HG02870 (cell line): ENCODE data around the gene DHCR24.

Experiments used
- ATAC-seq: cut with Tn5 transposase; IDR thresholded peaks from one replicate; pipeline ENCODE4 v1.9.1; 2021; ENCODE audit warnings: mild to moderate bottlenecking, moderate library complexity; ENCODE audit not compliant: unreplicated experiment

The DHCR24 gene

GRCh38 chr1:54846716-54847284, 40.2 kb downstream of the DHCR24 start:
- no peak for ATAC-seq

GRCh38 chr1:54846301-54846700, 40.7 kb downstream of the DHCR24 start:
- ATAC-seq: no peak

GRCh38 chr1:54845772-54846171, 41.2 kb downstream of the DHCR24 start:
- ATAC-seq: no peak

- no peak for ATAC-seq
Measured at GRCh38 chr1:54844564-54844963, 42.4 kb downstream of the DHCR24 start.

DNA sequence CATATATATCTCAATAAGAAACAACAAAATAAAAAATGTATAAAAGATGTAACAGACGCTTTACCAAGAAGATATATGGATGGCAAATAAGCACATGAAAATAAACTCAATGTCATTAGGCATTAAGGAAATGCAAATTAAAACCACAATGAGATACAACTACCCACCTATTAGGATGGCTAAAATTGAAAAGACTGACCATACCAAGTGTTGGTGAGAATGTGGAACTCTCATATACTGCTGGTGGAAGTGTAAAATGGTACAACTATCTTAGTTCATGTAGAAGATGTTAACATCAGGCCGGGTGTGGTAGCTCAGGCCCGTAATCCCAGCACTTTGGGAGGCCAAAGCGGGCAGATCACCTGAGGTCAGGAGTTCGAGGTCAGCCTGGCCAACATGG, 43.5 kb downstream of the DHCR24 start:
- no peak for ATAC-seq

GRCh38 chr1:54842963-54843362, 44.0 kb downstream of the DHCR24 start:
- ATAC-seq: no peak

GRCh38 chr1:54842206-54842915, 44.6 kb downstream of the DHCR24 start:
- ATAC-seq: no peak

DNA sequence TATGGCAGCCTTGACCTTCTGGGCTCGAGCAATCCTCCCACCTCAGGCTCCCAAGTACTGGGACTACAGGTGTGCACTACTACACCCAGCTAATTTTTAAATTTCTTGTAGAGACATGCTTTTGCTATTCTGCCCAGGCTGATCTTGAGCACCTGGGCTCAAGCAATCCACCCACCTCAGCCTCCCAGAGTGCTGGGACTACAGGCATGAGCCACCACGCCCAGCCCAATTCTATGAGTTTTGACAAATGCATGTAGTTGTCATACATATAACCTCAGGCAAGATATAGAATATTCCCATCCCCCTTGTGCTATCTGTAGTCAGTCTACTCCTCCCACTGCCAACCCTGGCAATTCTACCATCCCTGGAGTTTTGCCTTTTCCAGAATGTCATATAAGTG, 47.2 kb downstream of the DHCR24 start:
- ATAC-seq: no peak

DNA sequence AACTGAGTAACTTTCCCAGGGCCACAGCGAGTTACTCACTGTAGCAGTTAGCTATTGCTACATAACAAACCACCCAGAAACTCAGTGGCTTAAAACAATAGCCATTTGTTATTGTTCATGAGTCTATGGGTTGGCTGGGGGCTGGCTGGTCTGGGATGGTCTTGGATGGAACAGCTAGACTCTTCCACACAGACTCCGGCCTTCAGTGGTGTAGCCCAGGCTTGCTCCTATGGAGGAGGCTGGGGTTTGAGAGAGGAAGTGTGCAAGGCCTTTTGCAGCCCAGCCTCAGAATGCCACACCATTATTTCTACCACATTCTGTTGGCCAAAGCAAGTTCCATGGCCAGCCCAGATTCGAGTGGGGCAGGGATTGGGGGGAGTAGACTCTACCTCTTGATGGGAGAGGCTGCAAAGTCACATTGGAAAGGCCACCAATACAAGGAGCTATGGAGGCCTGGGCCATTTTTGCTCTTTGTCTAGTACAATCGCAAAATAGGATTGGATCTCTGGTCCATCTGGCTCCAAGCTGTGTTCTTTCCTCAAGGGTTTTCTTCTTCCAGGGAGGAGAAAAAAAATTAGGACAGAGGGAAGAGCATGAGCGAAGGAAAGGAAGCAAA, 48.3 kb downstream of the DHCR24 start:
- ATAC-seq: no peak

- ATAC-seq: no peak
Measured at GRCh38 chr1:54837002-54837853, 49.8 kb downstream of the DHCR24 start.

DNA sequence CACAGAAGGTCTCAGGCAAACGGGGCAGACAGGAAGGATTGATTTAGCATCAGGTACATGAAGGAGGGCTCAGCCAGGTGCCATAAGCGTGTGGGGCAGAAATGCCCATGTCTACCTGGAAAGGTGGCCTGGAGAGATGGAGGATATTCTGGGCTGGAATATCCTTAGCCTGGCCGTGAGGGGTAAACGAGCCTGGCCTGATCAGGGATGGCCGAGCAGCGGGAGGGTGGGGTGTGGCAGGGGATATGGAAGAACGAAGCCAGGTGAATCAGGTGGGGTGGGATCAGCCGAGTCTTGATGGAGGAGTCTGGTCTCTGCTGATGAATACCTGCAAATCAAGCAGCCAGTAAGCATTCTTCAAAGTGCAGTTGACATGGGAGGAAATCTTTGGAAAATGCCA, 50.4 kb downstream of the DHCR24 start:
- ATAC-seq: no peak

DNA sequence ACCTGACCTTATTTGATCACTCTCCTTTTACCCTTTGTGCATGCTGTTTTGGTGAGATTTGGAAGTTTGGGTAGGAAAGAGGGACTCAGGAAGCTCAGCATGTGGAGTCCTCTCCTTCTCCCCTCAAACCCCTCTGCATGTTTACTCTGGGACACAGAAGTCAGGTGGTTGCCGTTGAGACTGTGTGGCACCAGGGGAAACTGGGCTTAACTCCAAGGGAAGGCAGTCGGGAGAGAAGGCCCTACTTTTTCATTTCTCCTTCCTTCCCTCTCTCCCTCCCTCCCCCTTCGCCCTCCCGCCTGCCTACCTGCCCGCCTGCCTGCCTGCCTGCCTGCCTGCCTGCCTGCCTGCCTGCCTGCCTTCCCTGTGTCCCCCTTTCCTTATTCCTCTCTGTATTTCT, 51.0 kb downstream of the DHCR24 start:
- ATAC-seq: no peak

DNA sequence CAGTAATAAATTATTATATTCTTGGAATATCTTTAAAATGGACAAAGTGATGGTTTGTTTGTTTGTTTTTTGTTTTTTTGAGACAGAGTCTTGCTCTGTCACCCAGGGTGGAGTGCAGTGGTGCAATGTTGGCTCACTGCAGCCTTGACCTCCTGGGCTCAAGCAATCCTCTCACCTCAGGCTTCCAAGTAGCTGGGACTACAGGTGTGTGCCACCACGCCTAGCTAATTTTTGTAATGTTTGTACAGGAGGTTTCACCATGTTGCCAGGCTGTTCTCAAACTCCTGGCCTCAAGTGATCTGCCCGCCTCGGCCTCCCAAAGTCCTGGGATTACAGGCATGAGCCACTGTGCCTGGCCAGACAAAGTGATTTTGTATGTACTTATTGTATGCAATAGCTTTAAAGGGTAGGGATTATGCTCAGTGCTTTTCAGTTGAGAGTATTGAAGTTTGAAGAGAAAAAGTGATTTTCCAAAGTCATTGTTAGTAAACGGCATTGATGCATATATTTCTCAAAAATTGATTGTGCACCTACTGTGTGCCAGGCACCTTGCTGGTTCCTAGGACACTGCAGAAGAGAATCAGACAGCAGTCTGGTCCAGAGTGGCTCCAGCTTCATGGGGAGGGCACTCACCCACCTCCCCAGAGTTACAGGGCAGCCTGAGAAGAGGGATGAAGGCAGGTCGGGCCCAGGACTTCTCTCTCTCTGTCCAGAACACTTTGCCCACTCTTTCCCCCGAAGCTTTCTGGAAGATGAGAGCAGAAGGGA, 51.7 kb downstream of the DHCR24 start:
- ATAC-seq: no peak

- ATAC-seq: no peak
Measured at GRCh38 chr1:54834007-54834541, 52.9 kb downstream of the DHCR24 start.

DNA sequence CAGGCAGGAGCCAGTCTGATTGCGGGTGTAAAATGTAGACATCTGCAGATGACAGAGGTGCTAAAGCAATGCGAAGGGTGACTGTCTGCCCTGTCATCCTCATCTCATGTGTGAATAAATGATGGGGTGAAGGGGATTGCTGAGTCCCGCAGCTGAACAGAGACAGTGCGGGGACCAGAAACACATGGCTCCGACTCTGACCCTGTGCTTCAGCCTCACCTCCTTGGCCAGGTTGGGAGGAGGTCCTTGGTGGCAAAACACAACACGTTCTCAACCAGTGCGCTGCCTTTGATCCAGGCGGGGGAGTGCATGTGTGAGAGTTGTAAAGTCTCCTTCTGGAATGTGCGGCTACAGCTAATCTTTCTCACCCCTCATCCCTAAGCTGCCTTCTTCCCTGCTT, 53.9 kb downstream of the DHCR24 start:
- no peak for ATAC-seq

GRCh38 chr1:54826226-54826816, 60.7 kb downstream of the DHCR24 start:
- ATAC-seq: no peak

- no peak for ATAC-seq
Measured at GRCh38 chr1:54825696-54826095, 61.3 kb downstream of the DHCR24 start.

DNA sequence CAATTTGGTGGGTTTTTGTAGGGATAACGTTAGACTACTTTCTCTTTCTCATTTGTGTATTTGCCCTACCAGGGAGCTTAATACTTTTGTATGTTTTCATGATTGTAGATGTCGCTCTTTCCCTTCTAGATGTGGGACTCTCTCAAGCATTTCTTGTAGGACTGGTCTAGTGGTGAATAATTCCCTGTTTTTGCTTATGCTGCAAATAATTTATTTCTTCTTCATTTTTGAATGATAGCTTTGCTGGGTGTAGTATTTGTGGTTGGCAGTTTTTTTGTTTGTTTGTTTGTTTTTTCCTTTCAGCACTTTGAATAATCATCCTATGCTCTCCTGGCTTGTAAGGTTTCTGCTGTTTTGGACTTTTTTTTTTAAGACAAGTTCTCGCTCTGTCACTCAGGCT, 63.3 kb downstream of the DHCR24 start:
- no peak for ATAC-seq

- ATAC-seq: no peak
Measured at GRCh38 chr1:54819733-54820132, 67.3 kb downstream of the DHCR24 start.

GRCh38 chr1:54819195-54819536, 67.8 kb downstream of the DHCR24 start:
- no peak for ATAC-seq
